ENCODE measurements around the gene EEPD1.

GRCh38 chr7:36276428-36277248, 123.6 kb downstream of the EEPD1 start:
- TF ChIP-seq EZH2 (IDR thresholded peaks at IDR 0.05) (no peak), POLR2AphosphoS5 (IDR thresholded peaks at IDR 0.05; ENCODE audit: borderline replicate concordance, low read depth, low read length) (no peak)

Data from SK-N-MC (cell line).